ENCODE data around the gene BPIFB2. TPM values are rescaled to one million over a fixed set of nuclear protein-coding genes. Genes with fewer than 3 reads are reported as not detected.

The BPIFB2 gene
- total and polyA plus RNA-seq, 2 donors (not counting 3 experiments of a cell fraction or from before 2014, with no cell fraction given): not detected

GRCh38 chr20:33010133-33010504, 2.6 kb downstream of the BPIFB2 start:
- no peak overlapping the region for H3K27ac ChIP-seq (ENCODE audit: insufficient read depth, low read depth, low read length)
- dilution Hi-C loops (cut with MboI; ENCODE audit: extremely low pct_ligation_motif_present, low sequenced_read_pairs) (no loop called here), intact Hi-C loops (cut with micrococcal nuclease) (no loop called here)
- no peak overlapping the region for H3K4me2 ChIP-seq (ENCODE audit: insufficient read depth, low read length)
- no peak for TF ChIP-seq POLR2AphosphoS5 (IDR thresholded peaks at IDR 0.05; ENCODE audit: insufficient read depth, low read depth, low read length)
- TF ChIP-seq GATA2 (IDR thresholded peaks at IDR 0.05; ENCODE audit: insufficient read depth, insufficient read length, low read depth, low read length): no peak
- TF ChIP-seq POLR2A (IDR thresholded peaks at IDR 0.05; ENCODE audit: low read depth, low read length): no peak
- no peak for TF ChIP-seq MAX (IDR thresholded peaks at IDR 0.05; ENCODE audit: insufficient read depth, insufficient read length)
- no peak for TF ChIP-seq FOS (IDR thresholded peaks at IDR 0.05; ENCODE audit: borderline replicate concordance, insufficient read depth, low read length)
- TF ChIP-seq MYC (IDR thresholded peaks at IDR 0.05; ENCODE audit: low read depth, low read length): no peak
- TF ChIP-seq EZH2 (IDR thresholded peaks at IDR 0.05; ENCODE audit: borderline replicate concordance, low read depth, low read length, severe bottlenecking): no peak
- TF ChIP-seq JUN (IDR thresholded peaks at IDR 0.05; ENCODE audit: borderline replicate concordance, insufficient read depth, insufficient read length, low read depth): no peak
- no peak for TF ChIP-seq CTCF (IDR thresholded peaks at IDR 0.05; ENCODE audit: extremely low read depth in 1 of 2, insufficient read depth in 1 of 2, low read depth in 1 of 2, low read length in 2 of 2)
- H3K36me3 ChIP-seq (ENCODE audit: control insufficient read depth in 2 of 2, extremely low read depth in 1 of 2, insufficient read depth in 2 of 2, low read length in 2 of 2): no peaks in the 10 kb centered on the region
- DNase-seq (ENCODE audit: low read depth, low spot score) (no peak), FAIRE-seq (no peak)
- no peaks in the 10 kb centered on the region for H3K9me1 ChIP-seq (replicated peaks; ENCODE audit: control insufficient read depth, extremely low read depth, insufficient read depth, low read length)
- no peaks in the 10 kb centered on the region for H3K4me1 ChIP-seq (ENCODE audit: control insufficient read depth, extremely low read depth, insufficient read depth, low read length)
- BruUV-seq (replicated peaks): no TSS peak
- no peaks in the 10 kb centered on the region for H3K79me2 ChIP-seq (ENCODE audit: control insufficient read depth, insufficient read depth, low read length)
- POLR2A ChIA-PET: no interaction called here
- no peak overlapping the region for H3K4me3 ChIP-seq (replicated peaks in 1 of 3; ENCODE audit: insufficient read depth in 1 of 3, low read depth in 1 of 3, low read length in 3 of 3)
- no peak overlapping the region for H2AFZ ChIP-seq (ENCODE audit: low read depth, low read length)
- CTCF ChIA-PET: no interaction called here
- no peaks in the 10 kb centered on the region for H3K9me3 ChIP-seq (replicated peaks; ENCODE audit: control insufficient read depth, insufficient read depth, low read length)
- H4K20me1 ChIP-seq (replicated peaks; ENCODE audit: control insufficient read depth, extremely low read depth, insufficient read depth, low read length): no peaks in the 10 kb centered on the region
- H3K9ac ChIP-seq (replicated peaks; ENCODE audit: extremely low read depth, insufficient read depth, low read length): no peak overlapping the region
- no peaks in the 10 kb centered on the region for H3K27me3 ChIP-seq (ENCODE audit: control insufficient read depth in 2 of 2, insufficient read depth in 2 of 2, low read length in 2 of 2)

Data from endothelial cell of umbilical vein (primary cell).